ENCODE measurements around the gene KRT32.

The KRT32 gene

DNA sequence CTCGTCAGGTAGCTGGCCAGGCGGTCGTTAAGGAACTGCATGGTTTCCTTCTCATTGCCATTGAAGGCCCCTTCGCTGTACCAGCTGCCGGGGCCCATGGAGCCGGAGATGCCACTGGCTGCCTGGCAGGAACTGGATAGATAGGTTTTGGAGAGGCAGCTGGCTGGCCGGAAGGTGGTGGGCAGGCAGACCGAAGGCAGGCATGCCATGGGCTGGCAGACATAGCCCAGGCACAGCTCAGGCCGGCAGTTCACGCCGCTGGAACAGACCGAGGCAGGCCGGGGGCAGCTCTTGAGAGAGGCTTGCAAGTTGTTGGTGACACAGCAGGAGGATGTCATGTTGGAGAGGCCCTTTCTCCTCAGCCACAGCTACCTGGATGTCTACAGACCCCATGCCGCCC lies at the start of gene KRT32:
Gene KRT32, minus strand, starts transcription at position 399 of the 400 bp plus-strand sequence. Its CDS starts 61 bp downstream, at position 338.
- no peak for DNase-seq

GRCh38 chr17:41516830-41517283 lies 49.7 kb upstream of the KRT32 start:
- no peak for DNase-seq

- no peak for DNase-seq
Observed at GRCh38 chr17:41516147-41516829, 49.1 kb upstream of the KRT32 start.

DNA sequence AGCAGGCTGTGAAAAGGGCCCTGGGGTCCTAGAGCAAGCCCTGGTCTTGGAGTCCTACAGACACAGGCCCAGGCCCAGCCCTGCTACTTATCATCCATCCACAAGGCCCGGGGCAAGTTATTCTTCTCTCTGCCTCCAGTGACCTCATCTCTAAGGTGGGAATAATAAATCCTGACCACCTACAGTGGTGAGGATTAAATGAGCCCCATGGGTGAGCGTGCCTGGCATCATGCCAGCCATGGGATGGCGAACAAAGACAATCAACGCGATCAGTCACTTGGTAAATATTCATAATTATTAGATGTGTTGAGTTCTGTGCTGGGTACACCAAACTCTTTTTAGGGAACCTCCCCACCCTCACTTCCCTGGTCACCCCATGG lies 46.0 kb upstream of the KRT32 start:
- DNase-seq, result no peak

- peak in 2 of 3 donors; percentile 45 to 48 for DNase-seq
Observed at GRCh38 chr17:41512546-41513167, 45.5 kb upstream of the KRT32 start.

DNA sequence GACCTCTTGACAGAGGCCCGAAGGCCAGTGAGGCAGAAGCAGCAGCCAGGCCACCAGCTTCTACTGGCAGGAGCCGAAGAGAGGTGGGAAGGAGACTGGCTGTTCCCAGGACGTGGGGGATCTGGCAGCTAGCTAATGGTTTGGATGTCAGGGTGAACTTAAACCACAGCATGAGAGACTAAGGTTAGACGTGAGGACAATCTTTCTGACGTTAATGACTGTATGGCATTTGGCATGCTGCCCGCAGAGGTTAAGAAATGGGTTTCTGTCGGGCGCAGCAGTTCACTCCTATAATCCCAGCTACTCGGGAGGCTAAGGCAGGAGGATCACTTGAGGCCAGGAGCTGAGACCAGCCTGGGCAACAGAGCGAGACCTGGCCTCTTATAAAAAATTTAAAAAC lies 44.5 kb upstream of the KRT32 start:
- no peak for DNase-seq

GRCh38 chr17:41511116-41511515 lies 43.9 kb upstream of the KRT32 start:
- no peak for DNase-seq

DNA sequence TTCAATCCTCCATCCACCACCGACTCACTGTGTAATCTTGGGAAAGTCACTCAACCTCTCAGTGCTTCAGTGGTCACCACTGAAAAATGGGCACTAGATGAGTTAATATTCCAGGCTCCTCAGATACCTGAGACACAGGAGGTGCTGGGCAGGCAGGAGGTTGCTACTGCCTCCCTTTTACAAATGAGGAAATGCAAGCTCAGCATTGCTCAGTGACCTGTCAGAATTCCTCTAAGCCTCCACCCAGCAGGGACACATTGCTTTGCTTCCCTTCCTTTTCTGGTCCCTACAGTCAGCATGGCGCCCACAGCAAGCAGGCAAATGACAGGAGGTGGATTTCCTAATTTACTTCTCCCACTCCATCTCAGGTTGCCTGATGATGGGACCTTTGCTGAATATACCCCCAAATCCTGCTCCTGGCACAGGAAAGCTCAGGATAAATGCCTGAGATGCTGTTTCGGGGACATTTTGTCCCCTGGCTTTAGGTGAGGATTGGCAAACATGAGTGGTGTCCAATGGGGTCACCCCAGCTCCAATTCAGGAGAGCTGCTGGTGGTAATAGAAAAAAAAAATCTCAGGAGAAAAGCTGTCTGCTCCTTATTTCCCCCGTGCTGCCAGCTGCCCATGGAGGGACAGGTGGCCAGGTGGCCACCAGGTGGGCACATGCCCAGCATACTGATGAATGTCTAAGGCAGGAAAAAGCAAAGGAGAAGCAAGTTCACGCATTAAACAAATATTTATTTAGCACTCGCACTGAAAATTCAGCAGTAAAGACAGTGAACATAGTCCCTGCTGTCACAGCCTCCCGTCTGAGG lies 43.3 kb upstream of the KRT32 start:
- DNase-seq, result no peak

DNA sequence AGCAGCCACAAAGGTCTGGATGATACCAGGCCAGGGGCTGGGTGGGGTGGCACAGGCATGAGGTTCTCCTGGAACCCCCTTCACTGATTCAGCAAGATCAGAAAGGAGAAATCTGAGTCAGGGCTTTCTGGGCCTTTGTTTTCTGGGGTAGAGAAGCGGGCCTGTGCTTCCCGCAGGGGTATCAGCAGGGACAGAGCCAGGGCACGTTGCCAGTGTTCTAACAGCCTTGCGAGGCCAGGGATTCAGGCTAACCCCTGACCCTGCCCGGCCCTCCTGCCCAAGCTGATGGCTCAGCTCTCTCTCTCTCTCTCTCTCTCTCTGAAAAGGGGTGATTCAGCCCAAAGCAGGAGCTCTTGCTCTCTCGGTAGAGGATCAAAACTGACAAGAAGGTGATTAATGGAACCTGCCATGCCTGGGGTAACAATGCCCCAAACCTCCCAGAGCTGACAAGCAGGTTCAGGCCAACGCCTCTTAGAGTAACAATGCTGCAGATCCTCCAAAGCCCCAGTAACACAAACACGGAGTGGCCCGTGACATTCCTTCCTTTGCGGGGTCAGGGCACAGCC lies 40.2 kb upstream of the KRT32 start:
- DNase-seq, result no peak

DNA sequence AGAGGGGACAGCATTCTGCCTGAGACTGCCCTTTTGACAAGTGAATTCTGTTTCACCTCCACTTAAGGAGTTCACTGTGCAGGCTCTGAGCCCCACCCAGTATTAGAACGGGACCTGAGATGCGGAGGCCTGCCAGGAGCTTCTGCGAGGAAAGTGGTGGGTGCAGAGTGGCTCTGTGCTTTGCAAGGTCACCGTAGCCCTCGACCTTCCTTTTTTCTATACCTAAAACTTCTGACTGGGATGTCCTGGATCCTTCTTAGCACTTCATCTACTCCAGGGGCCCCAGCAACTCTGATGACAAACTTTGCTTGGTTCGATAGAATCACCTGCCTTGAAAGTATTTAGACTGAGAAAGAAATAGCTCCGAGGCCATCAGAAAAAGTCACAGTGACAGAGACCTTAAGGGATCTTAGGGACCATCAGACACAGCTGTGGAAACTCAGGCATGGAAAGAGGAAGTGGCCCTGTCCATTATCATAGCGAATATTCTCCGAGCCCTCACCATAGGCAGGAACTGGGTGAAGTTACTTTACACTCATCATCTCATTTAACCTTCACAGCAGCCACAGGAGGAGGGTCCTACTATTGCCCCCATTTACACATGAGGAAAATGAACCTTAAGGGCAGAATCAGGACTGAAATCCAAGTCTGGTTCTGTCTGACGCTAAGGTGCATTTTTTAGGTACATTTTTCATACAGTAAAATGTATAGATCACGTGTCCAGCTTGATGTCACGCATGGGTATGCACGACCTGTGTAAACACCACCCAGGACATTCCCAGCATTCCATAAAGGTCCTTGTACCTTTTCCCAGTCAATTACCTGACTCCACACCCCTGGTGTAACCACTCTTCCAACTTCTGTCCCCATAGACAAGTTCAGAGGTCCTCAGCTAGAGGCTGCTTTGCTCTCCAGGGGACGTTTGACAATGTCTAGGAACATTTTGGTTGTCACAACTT lies 38.9 kb upstream of the KRT32 start:
- peak; percentile 30 to 50 (median 47) for DNase-seq

DNA sequence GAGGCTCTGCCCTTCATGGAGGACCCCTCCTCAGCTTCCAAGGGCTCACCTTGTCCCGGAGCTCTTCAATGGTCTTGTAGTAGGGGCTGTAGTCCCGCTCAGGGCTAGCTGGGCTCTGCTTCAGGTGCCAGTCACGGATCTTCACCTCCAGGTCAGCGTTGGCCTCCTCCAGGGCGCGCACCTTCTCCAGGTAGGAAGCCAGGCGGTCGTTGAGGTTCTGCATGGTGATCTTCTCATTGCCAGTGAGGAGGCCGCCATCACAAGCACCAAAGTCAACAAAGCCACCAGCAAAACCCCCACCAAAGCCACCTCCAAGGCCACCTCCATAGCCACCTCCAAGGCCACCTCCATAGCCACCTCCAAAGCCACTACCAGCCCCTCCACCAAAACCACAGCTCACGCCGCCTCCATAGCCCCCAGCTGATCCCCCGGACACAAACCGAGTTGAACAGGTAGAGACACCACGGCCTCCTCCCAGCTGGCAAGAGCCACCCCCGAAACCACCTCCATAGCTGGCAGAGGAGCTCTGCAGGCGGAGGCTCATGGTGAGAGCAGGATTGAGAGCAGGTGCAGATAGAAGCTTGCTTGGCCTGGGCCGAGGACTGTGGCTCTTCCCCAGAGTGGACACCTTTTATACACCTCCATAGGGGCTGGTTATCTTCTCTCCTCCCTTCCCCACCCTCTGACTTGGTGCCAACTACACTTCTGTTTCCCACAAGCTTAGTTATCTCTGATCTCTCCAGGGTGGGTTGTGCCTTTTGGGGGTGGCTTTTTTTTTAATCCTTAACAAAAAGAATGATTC lies 38.0 kb upstream of the KRT32 start, which contains the start of gene KRT13:
Gene KRT13, minus strand, starts transcription at position 606 of the 802 bp plus-strand sequence. Its CDS starts 62 bp downstream, at position 544.
- no peak for DNase-seq

DNA sequence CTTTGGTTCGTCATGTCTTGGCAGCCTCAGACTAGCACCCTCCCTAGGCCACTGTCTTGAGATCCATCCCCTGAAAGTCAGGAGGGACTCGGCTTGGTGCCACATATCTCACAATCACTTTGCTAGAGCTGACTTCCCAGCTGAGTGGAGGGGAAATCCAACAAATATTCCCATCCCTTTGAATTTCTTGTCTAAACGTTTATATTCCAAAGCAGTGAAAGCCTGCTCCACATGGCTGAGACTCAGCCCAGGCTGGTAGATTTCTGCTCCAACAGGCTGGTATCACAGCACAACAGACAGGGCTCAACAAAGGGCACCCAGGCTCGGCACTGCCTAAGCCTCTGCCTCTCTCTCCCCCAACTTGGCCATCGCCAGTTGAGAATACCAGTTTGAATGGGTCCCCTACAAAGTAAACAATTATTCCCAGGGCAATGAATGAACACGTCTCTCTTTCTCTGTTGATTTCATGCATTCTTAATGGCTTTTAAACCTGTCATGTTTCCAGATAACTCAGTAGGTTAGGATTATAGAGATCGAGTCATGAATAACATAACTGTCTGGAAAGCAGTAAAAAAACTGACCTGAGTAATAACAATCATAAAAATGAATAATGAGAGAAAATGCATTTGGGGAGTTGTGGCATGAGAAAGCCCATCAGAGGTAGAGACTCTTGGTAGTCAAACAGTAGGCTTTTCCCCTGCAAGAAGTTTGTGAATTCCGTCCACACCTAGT lies 37.2 kb upstream of the KRT32 start:
- DNase-seq, result no peak

GRCh38 chr17:41503202-41503601 lies 36.0 kb upstream of the KRT32 start:
- DNase-seq, result no peak

DNA sequence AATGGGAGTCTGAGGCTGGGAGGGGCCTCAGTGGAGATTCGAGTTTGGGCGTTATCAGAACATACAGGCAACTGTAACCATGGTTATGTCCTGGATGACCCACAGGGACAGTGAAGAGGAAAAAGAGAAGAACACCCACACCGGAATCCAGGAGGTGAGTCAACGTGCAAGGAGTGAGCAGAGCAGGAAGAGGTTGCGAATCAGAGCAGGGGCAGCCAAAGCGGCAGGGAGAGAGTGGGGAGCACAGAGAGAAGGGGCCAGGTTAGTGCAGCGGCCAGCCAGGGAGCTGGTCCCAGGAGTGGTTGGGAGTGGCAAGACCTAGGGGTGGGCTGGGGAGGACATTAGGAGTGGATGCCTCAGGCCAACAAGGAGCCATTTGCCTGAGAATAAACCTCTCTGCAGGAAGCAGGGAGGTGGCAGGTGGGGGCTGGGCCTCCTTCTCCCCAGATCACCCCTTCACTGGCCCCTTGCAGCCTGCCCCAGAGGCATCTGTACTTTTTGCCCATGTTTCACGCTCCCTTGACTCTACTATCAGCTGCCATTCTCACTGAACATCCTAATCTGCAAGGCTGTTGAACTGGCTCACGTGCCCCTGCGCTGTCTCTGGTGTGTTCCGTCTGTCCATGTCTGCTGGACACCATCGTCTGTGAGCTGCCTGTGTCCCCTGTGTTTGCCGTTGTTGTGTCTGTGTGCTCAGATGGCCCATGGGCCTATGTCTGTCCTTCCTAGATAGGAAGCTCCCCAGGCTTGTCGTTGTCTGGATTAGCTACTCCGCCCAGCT lies 33.1 kb upstream of the KRT32 start:
- peak; percentile 49 to 64 (median 53) for DNase-seq

GRCh38 chr17:41499714-41500113 lies 32.5 kb upstream of the KRT32 start:
- no peak for DNase-seq

DNA sequence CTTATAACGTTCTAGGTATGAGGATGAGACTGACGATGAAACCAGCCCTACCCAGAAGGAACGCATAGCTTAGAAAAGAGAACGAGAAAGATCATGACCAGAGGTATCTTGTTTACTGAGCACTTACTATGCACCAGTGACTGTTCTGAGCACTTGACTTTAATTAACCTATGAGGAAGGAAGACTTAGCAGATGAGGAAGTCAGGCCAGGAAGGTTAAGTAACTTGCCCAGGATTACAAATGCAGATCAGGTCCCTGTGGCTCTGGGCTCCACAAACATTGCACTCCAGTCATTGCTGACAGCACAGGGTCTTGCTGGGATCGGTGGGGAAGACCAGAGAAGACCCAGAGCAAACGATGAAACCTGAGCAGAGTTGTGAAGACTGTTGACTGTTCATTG lies 31.1 kb upstream of the KRT32 start:
- DNase-seq, result peak; percentile 64 to 78 (median 77)

- peak; percentile 89 to 91 (median 91) for DNase-seq
Observed at GRCh38 chr17:41496803-41497484, 29.8 kb upstream of the KRT32 start.

DNA sequence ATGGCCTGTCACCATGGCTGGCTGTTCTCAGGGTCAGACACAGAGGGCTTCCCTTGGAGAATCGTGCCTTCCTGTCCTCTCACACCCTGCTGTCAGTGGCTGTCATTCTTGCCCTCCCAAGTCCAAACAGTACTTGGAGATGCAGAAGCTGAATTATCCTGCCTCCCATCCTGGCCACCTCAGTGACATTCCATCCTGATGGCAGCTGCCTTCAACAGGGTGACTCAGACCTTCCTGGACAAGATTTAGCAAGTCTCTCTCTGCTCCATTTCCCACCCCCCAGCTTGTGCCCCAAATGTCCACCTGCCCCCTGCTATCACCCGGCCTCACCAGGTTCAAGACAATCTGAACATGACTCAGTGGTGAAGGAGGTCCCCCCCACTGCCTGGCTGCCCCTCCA lies 27.3 kb upstream of the KRT32 start:
- DNase-seq, result no peak

- peak; percentile 47 to 67 (median 51) for DNase-seq
Observed at GRCh38 chr17:41492771-41493170, 25.6 kb upstream of the KRT32 start.

Measured in suppressor macrophage treated with lipopolysaccharide for 1 hour (primary cell).